ENCODE results near the gene NCOA7. TPM values are rescaled to one million over a fixed set of nuclear protein-coding genes. Genes with fewer than 3 reads are reported as not detected.
"Not testable (repeated sequence)": the region's sequence is repeated elsewhere in the genome, so short reads cannot be mapped to it uniquely, and the experiment has no call there.

Gene NCOA7
- total and polyA plus RNA-seq, 12 donors: 4.2 to 21.3 (median 10.3) TPM

- DNase-seq: no peak
- H3K4me1 ChIP-seq: peaks cover 0 to 5% (median 0%) of the 10 kb centered on the region in 9 donors
- no peaks in the 10 kb centered on the region for H3K9me3 ChIP-seq
- no peak for ATAC-seq
- WGBS, 2 donors: 87 to 90% methylated on average over 4 of the region's 4 CpGs
- intact Hi-C loops (cut with DNase I): no loop called here
- H3K36me3 ChIP-seq: peaks cover 0 to 47% (median 14%) of the 10 kb centered on the region in 9 donors
- no peaks in the 10 kb centered on the region for H3K27me3 ChIP-seq
- H3K4me3 ChIP-seq: no peak overlapping the region
- no peak overlapping the region for H3K27ac ChIP-seq
- no peak for TF ChIP-seq CTCF (IDR thresholded peaks at IDR 0.05)
Measured at GRCh38 chr6:125931733-125932450, 141.1 kb downstream of the NCOA7 start.

- DNase-seq (no peak), ATAC-seq (no peak)
- H3K9me3 ChIP-seq: no peaks in the 10 kb centered on the region
- H3K4me3 ChIP-seq: no peak overlapping the region
- H3K4me1 ChIP-seq: peaks cover 0 to 5% (median 0%) of the 10 kb centered on the region in 9 donors
- no peaks in the 10 kb centered on the region for H3K27me3 ChIP-seq
- TF ChIP-seq CTCF (IDR thresholded peaks at IDR 0.05): no peak
- H3K27ac ChIP-seq: no peak overlapping the region
- peaks cover 0 to 41% (median 14%) of the 10 kb centered on the region in 9 donors for H3K36me3 ChIP-seq
- intact Hi-C loops (cut with DNase I): no loop called here
Measured at GRCh38 chr6:125932451-125932795, 141.7 kb downstream of the NCOA7 start.

GRCh38 chr6:125935520-125935919 lies 144.8 kb downstream of the NCOA7 start:
- intact Hi-C loops (cut with DNase I); DNase-seq; H3K4me1 ChIP-seq; H3K9me3 ChIP-seq; ATAC-seq; H3K4me3 ChIP-seq; H3K27ac ChIP-seq; H3K27me3 ChIP-seq: not testable (repeated sequence)
- peaks cover 0 to 11% (median 2%) of the 10 kb centered on the region in 9 donors for H3K36me3 ChIP-seq
- 73 to 85% methylated on average over 5 of the region's 5 CpGs for WGBS, 2 donors

GRCh38 chr6:125939026-125939425 lies 148.3 kb downstream of the NCOA7 start:
- WGBS, 2 donors: 68 to 72% methylated on average over 1 of the region's 1 CpG
- Histone ChIP-seq H3K27me3 (peaks cover 0 to 4% (median 0%) of the 10 kb centered on the region in 7 donors), H3K4me1 (peaks cover 0 to 16% (median 2%) of the 10 kb centered on the region in 9 donors), H3K9me3 (no peaks in the 10 kb centered on the region), H3K36me3 (no peaks in the 10 kb centered on the region), H3K27ac (no peak overlapping the region), H3K4me3 (no peak overlapping the region)
- DNase-seq (no peak), ATAC-seq (no peak)
- TF ChIP-seq CTCF (IDR thresholded peaks at IDR 0.05): no peak
- intact Hi-C loops (cut with DNase I): no loop called here

GRCh38 chr6:125939791-125940190 lies 149.0 kb downstream of the NCOA7 start:
- intact Hi-C loops (cut with DNase I): loop anchor here in 1 of 10 donors (10.0 kb wide), 1 partner anchor 65 kb away; no protein-coding TSS in a partner anchor
- no peak overlapping the region for H3K27ac ChIP-seq
- H3K9me3 ChIP-seq: no peaks in the 10 kb centered on the region
- WGBS, 2 donors: 86 to 90% methylated on average over 2 of the region's 2 CpGs
- no peak for ATAC-seq
- H3K4me3 ChIP-seq: no peak overlapping the region
- no peak for DNase-seq
- H3K4me1 ChIP-seq: peaks cover 0 to 24% (median 9%) of the 10 kb centered on the region in 9 donors
- peaks cover 0 to 4% (median 0%) of the 10 kb centered on the region in 7 donors for H3K27me3 ChIP-seq
- no peak for TF ChIP-seq CTCF (IDR thresholded peaks at IDR 0.05)
- H3K36me3 ChIP-seq: no peaks in the 10 kb centered on the region
